DMS114 treated with DMSO at 0.1 percent for 48 hours (cell line): ENCODE results near the gene PHKA1.
"Not testable (repeated sequence)": the region's sequence is repeated elsewhere in the genome, so short reads cannot be mapped to it uniquely, and the experiment has no call there.

ENCODE experiments used
- DNase-seq: peaks from one replicate; lab custom pipeline; 2025; ENCODE audit not compliant: unreplicated experiment; lab: John Stamatoyannopoulos, UW

Gene PHKA1

DNA sequence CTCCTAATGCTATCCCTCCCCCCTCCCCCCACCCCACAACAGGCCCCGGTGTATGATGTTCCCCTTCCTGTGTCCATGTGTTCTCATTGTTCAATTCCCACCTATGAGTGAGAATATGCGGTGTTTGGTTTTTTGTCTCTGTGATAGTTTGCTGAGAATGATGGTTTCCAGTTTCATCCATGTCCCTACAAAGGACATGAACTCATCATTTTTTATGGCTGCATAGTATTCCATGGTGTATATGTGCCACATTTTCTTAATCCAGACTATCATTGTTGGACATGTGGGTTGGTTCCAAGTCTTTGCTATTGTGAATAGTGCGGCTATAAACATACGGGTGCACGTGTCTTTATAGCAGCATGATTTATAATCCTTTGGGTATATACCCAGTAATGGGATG is 44.6 kb downstream of the PHKA1 start:
- DNase-seq = not testable (repeated sequence)

DNA sequence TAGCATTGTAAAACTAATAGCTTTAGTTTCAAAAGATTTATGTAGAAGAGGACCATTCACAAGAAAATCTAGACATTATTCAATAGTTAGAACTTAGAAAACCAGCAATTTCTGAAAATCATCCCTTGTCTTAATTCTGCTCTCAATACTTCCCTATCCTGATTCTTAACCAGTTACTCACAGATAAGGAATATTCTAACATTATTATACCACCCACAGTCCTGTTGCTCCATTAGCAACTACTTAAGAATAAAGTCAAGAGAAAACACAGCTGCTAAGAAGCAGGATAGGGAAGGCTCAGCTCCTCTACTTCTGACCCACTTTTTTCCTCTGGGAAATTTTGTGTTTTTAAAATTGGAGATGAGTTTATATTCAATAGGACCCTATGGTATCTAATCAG is 47.7 kb downstream of the PHKA1 start:
- DNase-seq = no peak

DNA sequence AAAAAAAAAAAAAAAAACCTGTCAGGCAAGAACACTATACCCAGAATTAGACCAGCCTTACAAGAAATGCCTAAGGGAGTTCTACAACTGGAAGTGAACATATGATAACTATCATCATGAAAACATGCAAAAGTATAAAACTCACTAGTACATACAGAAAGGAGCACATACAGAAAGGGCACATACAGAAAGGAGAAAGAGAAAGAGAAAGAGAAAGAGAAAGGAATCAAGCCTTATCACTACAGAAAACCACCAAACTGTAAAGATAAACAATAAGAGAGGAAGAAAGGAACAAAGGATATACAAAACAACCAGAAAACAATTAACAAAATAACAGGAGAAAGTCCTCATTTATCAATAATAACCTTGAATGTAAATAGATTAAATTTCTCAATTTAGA is 50.4 kb downstream of the PHKA1 start:
- no peak for DNase-seq

DNA sequence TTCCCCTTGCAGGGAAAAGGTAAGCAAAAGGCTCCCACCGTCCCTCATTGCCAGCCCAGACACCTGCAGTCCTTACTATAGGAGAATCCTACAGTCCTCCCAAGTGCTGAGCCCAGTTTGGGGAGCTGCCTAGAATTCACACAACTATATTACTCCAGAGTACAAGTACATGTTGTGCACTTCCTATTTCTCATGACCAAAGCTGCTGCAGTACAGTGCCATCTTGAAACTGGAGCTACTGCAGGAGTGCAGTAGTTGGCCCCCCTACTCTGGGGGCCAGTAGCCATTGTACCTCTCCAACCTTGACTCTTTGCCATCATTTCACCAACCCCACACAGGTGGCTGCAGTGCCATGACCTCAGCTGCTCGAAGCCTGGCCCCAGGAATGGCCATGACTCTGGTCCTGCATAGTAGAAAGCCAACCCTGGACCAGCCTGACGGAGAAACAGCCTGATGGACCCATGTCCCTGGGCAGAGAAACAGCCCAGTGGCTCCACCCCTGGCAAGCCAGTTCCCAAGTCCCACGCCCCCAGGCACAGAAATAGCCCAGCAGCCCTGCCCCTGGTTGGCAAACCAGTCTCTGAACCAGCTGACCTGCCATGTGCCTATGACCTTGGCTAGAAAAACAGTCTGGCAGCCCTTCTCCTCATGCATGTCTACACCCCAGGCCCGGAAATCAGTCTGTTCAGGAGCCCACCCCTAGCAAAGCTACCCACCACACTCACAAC is 51.9 kb downstream of the PHKA1 start:
- no peak for DNase-seq

DNA sequence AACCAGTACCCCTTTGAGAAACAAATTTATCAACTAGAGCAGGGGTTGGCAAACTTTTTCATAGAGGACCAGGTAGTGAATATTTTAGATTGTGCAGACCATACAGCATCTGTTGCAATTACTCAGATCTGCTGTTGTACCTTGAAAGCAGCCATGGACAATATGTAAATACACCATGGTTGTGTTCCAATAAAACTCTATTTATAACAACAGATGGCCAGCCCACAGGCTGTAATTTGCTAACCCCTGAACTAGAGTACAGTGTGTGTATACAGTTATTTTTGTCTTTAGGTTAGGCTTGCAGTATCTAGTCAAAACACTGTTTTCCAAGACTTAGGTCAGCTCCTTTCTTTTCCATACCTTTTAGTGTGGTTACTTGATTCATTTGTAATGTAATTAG is 54.4 kb downstream of the PHKA1 start:
- no peak for DNase-seq

DNA sequence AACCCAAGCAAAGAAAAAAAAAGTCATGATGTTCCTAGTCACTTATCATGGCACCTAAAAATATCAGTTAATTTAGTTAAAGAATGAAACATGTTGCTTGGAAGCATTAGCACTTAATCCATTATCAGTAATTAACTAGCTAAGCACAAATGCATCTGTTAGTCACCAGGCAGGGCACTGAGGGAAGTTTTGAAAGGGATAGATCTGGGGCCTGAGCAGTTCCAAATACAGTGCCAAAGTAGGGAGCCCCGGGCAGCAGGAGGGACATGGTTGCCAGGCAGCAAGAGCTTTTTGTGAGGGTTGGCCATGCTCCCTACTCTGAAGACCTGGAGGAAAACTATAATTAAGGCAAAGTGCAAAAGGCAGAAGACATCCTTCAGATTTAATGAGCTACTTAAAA is 62.0 kb downstream of the PHKA1 start:
- no peak for DNase-seq

DNA sequence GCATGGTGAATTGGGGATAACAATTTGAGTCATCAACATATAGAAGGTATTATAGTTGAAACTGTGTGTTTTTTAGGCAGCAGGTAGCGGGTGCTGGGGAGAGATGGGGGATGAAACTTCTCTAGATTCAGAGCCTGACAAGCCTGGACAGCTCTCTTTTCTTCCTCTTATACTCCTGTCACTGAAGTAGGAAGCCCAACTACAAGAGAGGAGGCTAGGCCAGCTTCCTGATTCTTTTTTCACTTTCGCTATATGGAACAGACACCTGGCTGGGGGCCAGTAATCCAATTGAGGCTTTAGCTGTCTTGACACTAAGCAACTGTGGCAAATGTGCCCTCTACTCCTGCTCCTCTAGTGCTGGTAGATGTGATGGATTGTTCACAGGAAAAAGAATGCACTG is 69.2 kb downstream of the PHKA1 start:
- no peak for DNase-seq

DNA sequence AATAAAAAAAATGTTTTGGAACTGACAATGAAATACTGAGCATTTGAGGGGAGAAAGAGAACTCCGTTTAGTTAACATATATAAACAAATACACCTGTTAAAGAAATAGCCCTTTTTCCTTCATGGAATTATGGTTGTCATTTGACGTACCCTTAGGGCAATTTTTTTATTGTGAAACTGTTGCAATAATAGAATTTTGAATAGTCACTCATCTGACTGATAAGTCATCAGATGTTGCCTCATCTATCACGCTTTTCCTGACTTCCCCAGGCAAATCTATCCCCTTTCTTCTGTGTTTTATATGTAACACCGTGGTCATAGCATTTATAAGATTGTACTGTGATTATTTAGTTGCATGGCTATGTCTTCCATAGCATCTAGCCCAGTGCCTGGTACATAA is 72.5 kb downstream of the PHKA1 start:
- no peak for DNase-seq

DNA sequence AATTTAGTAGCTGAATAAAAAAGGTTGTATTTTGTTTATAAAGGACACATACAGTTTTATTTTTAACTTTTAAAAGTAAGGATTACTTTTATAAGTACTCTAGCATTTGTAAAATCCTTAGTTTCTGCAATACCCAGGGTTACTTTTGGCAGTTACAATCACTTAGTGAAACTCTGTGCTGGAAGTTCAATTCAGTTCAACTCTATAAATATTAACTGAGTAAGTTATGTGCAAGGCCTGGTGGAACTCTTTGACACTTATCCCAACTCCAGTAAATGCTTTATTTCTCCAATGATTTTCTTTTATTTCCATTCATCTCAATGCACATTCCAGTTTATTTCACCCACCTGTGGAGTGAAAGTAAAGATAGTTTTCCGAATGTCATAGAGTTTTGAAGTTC is 78.2 kb downstream of the PHKA1 start:
- no peak for DNase-seq

DNA sequence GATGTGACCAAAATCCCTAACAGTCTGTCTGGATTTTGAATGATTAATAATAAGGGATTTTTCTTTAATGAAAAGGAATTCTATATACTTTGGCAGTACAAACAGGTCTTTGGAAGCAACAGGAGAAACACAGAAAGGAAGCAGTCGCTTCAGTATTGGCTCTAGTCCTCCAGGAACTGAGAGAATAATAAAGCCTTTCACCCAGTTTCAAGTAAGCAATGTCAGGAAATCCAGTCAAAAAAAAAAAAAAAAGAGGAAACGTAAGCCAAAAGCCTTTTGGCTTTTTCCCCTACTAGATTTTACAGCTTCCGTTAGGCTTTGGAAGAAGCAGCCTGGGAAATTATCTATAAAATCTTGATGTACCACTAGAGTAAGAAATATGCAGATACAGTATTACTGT is 79.8 kb downstream of the PHKA1 start:
- DNase-seq = no peak

DNA sequence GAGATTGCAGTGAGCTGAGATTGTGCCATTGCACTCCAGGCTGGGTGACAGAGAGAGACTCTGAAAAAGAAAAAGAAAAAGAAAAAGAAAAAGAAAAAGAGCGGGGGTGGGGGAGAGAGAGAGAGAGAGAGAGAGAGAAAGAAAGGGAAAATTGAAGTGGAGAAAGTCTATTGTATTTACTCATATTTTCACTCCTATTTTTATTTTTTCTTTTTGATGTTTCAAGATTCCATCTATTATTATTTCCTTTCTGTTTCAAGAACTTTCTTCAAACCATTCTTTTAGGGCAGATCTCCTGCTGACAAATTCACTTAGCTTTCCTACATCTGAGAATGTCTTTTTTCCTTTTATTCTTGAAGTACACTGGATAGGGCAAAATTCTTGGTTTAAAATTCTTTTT is 83.9 kb downstream of the PHKA1 start:
- DNase-seq = no peak

DNA sequence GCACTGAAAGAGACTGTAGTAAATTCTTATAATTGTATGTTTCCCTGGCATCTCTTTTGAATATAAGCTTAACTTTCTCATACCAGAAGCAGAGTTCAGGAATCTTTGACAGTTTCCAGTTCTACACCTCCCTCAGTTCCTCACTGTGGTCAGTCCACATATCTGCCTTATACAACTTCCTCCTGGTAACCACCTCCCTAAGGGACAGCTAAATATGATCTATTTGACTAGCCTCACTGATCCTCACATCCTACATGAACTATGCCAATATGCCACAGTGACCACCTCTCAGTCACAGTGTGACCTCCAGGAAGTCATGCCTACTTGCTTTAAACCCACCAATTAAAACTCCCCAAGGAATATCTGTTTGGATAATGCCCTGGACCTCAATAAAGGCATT is 89.9 kb downstream of the PHKA1 start:
- no peak for DNase-seq

DNA sequence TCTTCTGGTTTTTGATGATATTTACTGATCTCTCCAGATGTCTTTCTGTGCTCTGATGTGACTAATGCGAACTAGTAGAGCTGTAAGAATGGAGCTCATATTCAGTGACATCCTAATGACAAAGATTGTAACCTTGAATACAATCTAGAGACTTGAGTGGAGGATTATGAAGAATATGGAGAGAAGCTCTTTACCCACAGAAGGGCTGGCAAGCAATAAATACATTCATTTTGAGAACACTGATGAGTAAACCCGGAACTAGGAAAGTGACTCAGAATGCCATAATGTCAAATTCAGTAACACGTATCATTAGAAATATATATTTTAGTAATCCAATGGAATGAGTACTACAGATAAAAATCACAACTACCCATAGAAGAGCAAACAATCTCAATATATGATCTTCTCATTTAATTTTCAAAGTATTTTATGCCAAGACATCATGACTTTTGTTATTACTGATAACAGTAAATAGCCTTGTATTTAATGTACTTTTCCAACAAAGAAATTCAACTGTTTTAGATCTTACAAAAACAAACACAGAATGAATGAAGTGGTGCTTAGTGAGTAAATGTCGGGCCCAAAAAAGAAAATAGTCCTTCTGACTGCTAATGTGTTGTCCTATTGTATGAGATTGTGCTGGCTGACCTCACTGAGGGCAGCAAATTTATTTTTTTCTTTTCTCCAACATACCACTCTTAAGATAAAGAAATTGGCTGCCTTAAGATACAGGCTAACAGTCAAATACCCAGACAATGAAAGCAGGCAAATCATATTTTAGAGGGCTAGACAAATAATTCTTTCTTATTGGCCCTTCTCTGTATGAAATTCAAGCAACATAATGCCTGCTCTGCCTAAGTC is 92.3 kb downstream of the PHKA1 start:
- DNase-seq = no peak

DNA sequence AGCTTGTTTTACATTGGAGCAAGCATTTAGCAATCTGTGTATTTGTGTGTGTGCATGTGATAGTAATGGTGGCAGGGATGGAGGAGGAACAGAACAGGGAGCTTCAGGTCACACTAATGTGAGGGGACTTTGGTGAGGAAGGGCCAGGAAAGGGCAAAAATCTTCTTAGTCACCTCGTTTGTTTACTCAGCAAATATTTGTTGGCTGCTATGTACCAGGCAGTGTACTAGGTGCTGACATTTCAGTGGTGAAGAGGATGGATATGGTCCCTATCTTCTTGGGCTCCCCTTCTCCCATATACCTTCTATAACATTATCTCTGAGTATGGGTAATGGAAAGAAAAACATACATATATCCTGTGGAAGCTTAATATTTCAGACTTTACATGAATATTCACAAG is 92.9 kb downstream of the PHKA1 start:
- no peak for DNase-seq

DNA sequence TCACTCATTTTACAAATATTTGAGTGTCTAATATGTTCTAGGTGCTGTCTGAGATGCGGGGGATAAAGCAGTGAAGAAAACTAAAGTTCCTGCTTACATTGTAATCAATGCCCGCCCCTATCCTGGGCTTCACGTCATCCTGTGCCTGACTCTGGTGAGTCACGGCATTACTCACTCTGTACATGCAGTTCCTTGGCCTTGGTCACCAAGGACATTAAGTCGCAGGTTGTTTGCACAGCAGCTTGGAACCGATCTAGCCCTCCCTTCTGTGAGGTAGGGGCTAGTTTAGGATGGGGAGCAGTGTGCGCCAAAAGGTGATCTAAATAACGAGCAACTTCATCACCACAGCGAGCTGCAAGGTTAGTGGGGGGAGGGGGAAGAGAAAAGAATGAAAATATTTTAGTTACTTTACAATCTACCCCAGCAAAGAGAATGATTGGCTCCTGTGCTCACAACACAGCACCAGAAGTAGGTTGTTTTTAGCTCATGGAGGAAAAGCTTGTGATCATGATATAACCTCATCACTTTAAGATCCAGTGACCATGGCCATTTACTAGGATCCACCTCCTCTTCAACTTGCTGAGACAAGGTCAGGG is 93.5 kb downstream of the PHKA1 start:
- no peak for DNase-seq

DNA sequence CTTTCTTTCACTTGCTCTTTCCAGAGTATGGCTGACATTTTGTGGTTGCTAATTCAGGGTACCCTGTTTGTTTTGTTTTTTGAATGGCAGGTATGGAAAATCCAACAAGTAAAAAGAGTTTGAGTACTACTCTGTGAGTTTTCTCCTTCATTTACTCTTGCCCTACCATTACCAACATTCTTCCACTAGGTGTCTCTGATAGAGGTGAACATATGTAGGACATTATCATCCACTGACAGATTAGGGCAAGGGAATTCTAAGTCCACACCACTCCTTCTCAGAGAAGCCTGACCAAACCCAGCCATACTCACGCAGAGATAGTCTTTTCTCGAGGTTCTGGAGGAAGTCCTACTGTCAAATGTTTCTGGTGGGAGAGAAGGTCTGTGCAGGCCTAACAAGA is 104.8 kb downstream of the PHKA1 start:
- no peak for DNase-seq

DNA sequence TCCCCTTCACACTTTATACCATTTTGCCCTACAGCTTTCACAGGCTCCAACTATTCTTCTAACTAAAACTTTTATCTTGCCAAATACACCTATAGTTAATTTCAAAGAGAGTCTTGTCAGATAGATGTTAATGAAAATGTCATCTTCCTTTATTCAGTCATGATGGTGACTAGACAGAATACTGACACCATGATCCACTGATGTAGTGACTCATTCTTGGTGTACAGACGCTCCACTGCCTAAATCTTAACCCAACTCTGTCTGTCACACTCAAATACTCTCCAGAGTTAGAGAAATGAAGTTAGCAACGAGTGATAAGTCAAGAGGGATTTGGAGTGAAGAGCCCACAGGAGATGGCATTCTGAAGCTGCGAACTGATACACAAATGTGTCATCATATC is 109.4 kb downstream of the PHKA1 start:
- no peak for DNase-seq

DNA sequence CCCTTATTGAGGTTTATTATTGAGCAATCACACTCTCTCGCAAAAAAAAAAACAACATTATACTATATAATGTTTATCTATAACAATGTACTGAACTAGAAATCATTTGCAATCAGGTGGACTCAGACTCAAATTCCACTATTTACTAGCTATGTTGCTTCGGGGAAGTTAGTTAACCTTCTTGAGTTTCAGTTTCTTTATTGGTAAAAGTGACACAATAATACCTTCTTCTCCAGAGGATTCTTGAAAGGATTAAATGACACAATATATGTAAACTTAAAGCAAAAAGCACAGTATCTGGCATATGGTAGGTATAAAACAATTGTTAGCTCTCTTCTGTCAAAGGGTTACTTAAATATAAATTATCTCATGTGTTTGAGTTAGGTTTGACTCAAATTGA is 110.0 kb downstream of the PHKA1 start:
- DNase-seq = no peak

DNA sequence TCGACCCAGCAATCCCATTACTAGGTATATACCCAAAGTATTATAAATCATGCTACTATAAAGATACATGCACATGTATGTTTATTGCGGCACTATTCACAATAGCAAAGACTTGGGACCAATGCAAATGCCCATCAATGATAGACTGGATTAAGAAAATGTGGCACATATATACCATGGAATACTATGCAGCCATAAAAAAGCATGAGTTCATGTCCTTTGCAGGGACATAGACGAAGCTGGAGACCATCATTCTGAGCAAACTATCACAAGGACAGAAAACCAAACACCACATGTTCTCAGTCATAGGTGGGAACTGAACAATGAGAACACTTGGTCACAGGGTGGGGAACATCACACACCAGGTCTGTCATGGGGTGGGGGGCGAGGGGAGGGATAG is 123.1 kb downstream of the PHKA1 start:
- DNase-seq = not testable (repeated sequence)

DNA sequence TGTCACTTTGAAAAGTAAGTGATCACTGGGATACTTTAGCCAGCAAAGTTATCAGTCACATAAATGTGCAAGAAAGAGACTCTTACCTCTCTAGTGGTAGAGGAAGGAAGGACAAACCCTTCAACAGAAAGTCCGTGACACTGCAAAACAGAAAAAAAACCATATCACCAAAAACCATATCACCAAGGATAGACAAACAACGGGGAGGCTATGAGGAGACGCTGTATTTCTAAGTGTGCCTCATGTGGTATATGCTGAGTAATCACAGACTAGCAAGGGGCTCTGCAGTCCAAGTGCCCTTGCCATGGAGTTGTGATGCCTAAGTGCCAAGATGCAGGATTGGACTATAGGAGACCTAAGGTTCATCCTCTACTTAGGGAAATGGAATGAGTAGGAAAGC is 129.9 kb downstream of the PHKA1 start:
- no peak for DNase-seq

DNA sequence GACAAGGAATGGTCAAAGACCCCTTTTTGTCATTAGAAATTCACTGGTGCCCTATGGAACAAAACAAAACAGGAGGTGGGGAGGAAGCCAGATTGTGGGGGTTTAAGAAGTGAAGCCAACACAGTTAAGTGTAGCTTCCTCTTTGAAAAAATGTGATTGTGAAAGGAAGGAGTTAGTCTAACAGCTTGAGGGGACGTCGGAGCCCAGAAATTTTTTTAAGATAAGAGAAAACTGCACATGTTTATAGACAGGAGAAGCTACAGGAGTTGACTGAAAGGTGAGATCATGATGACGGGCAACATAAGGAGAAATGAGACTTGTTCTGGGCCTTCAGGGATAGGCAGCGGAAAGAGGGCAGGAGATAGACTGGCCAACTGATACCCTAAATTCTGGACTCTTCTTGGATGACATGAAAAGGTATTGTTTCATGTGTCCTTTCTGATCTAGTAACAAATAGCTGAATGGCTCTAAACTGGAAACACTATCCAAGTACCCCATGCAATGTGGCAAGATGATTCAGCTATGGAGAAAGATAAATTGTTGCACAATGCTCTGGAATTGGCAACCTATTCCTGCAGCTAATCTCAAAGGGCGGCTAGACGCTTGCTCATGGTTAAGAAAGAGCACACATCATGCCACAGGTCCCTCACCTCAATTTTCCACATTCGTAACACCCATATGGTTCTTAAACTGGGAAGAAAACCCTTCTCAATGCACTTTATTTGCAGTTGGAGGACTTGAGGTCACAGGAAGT is 137.8 kb downstream of the PHKA1 start:
- no peak for DNase-seq

DNA sequence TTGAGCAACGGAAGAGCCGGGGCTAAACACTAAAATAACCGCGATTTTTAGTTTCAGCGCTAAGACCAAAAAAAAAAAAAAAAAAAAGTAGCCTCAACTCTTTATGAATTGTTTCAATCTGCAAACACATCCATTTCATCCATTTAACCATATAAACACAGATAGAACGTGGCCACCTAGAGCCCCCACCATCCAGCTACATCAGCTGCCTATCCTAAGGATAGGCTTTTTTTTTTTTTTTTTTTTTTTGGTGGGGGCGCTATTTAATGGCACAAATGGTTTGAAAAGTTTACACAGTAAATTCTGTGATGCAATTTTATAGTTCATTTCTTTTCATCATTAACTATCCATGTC is 141.0 kb downstream of the PHKA1 start:
- DNase-seq = no peak
